GM23248 (cell line): ENCODE data around the gene MRPL20. TPM values are rescaled to one million over a fixed set of nuclear protein-coding genes. Genes with fewer than 3 reads are reported as not detected.

Source experiments
- DNase-seq: peaks from one replicate; pipeline ENCODE4 v3.0.0-alpha.2; 2015
- H2AFZ ChIP-seq: fragments of 200-600 bp; sonication (generic); 2 replicates; pipeline ENCODE4 v1.6.1; 2016; ENCODE audit warnings: antibody characterized with exemption
- H3F3A ChIP-seq: fragments of 200-600 bp; sonication (generic); 2 replicates; pipeline ENCODE4 v1.6.1; 2016; ENCODE audit warnings: mild to moderate bottlenecking, antibody characterized with exemption, mixed run types; ENCODE audit not compliant: insufficient read depth
- H3K27ac ChIP-seq: fragments of 200-600 bp; sonication (generic); 2 replicates; pipeline ENCODE4 v1.5.1; 2016; ENCODE audit warnings: mild to moderate bottlenecking
- H3K27me3 ChIP-seq: fragments of 200-600 bp; sonication (generic); replicated peaks from 2 replicates; pipeline ENCODE4 v1.6.1; 2016; ENCODE audit warnings: mild to moderate bottlenecking; ENCODE audit not compliant: insufficient read depth
- H3K36me3 ChIP-seq: fragments of 200-600 bp; sonication (generic); 2 replicates; pipeline ENCODE4 v1.6.1; 2016; ENCODE audit warnings: low read depth, mild to moderate bottlenecking
- H3K4me1 ChIP-seq: fragments of 200-600 bp; sonication (generic); 2 replicates; pipeline ENCODE4 v1.6.1; 2016; ENCODE audit warnings: mild to moderate bottlenecking; ENCODE audit not compliant: insufficient read depth
- H3K4me2 ChIP-seq: fragments of 200-600 bp; sonication (generic); one replicate; pipeline ENCODE4 v1.6.1; 2016; ENCODE audit warnings: mild to moderate bottlenecking; ENCODE audit not compliant: unreplicated experiment
- H3K4me3 ChIP-seq: fragments of 200-600 bp; sonication (generic); 2 replicates; pipeline ENCODE4 v1.5.1; 2016; ENCODE audit warnings: mild to moderate bottlenecking
- H3K79me2 ChIP-seq: fragments of 200-600 bp; sonication (generic); 2 replicates; pipeline ENCODE4 v1.6.1; 2016; ENCODE audit warnings: mild to moderate bottlenecking; ENCODE audit not compliant: insufficient read depth
- H3K9ac ChIP-seq: fragments of 200-600 bp; sonication (generic); 2 replicates; pipeline ENCODE4 v1.6.1; 2016; ENCODE audit warnings: mild to moderate bottlenecking
- H3K9me2 ChIP-seq: fragments of 200-600 bp; sonication (generic); 2 replicates; pipeline ENCODE4 v1.6.1; 2016; ENCODE audit warnings: mixed run types, mild to moderate bottlenecking, moderate library complexity; ENCODE audit not compliant: insufficient read depth
- H3K9me3 ChIP-seq: fragments of 200-600 bp; sonication (generic); one replicate; pipeline ENCODE4 v1.6.1; 2017; ENCODE audit warnings: low read depth
- H4K20me1 ChIP-seq: fragments of 200-600 bp; sonication (generic); 2 replicates; pipeline ENCODE4 v1.6.0; 2016; ENCODE audit not compliant: insufficient read depth
- EZH2 ChIP-seq: fragments of 200-600 bp; sonication (generic); IDR thresholded peaks from 2 replicates; pipeline ENCODE4 v1.6.1; 2018; ENCODE audit warnings: antibody characterized with exemption, mild to moderate bottlenecking; ENCODE audit not compliant: insufficient read depth, poor library complexity, severe bottlenecking
- EZH2phosphoT487 ChIP-seq: fragments of 200-600 bp; sonication (generic); IDR thresholded peaks from 2 replicates; pipeline ENCODE4 v1.6.1; 2018; ENCODE audit warnings: antibody characterized with exemption, moderate library complexity, mild to moderate bottlenecking, low read depth; ENCODE audit not compliant: insufficient read depth
- WGBS, 2 experiments: methylation state at CpG; one replicate each; pipeline ENCODE4 v1.1.6; 2015 to 2017; ENCODE audit warnings: low lambda C conversion rate in 2 of 2, low coverage in 1 of 2; ENCODE audit errors: missing lambda C conversion rate in 2 of 2; 5-methylcytosine and 5-hydroxymethylcytosine counted together
- in situ Hi-C: fragments of 300-500 bp; cut with MboI; formaldehyde crosslinking; loops from 2 replicates; pipeline ENCODE4 v1.15.0; 2020
- polyA plus RNA-seq: library from polyadenylated mRNA; unstranded; fragments of >200 nt; fragmentation: Nextera tagmentation; extraction: Ambion mirVana; gene quantifications from 2 replicates; pipeline ENCODE4 v1.2.1, GENCODE V29; 2016
- total RNA-seq: library from RNA; depleted of rRNA; stranded (reverse); fragments of >200 nt; shearing (Covaris generic); gene quantifications from 2 replicates; pipeline ENCODE4 v1.2.3, GENCODE V29; 2014

The MRPL20 gene
- total and polyA plus RNA-seq, 2 experiments from 2014 or later, result 88.9 to 181 TPM

GRCh38 chr1:1438531-1439381 is 31.7 kb upstream of the MRPL20 start:
- no peak overlapping the region for H3K4me3 ChIP-seq

GRCh38 chr1:1437904-1438376 is 30.8 kb upstream of the MRPL20 start:
- Histone ChIP-seq H3K9me3 (no peaks in the 10 kb centered on the region), H4K20me1 (no peaks in the 10 kb centered on the region), H3K4me3 (no peak overlapping the region), H3K4me1 (no peaks in the 10 kb centered on the region), H3K79me2 (no peaks in the 10 kb centered on the region), H3K4me2 (no peak overlapping the region), H3K36me3 (no peaks in the 10 kb centered on the region), H2AFZ (no peak overlapping the region), H3K9ac (no peak overlapping the region), H3K27me3 (no peaks in the 10 kb centered on the region), H3K27ac (no peak overlapping the region), H3K9me2 (no peaks in the 10 kb centered on the region), H3F3A (no peaks in the 10 kb centered on the region)
- in situ Hi-C loops, result no loop called here
- TF ChIP-seq EZH2 (no peak), EZH2phosphoT487 (no peak)
- DNase-seq, result peak; percentile 20
- WGBS, 2 experiments, result 71 to 74% methylated on average over 9 to 11 of the region's 11 CpGs

More at GRCh38 chr1:1438531-1439381, 31.7 kb upstream of the MRPL20 start:
- Histone ChIP-seq H3K4me2 (no peak overlapping the region), H3K9me3 (no peaks in the 10 kb centered on the region), H3F3A (no peaks in the 10 kb centered on the region), H4K20me1 (no peaks in the 10 kb centered on the region), H3K9ac (no peak overlapping the region), H2AFZ (no peak overlapping the region), H3K4me1 (no peaks in the 10 kb centered on the region), H3K27ac (no peak overlapping the region), H3K27me3 (no peaks in the 10 kb centered on the region), H3K79me2 (no peaks in the 10 kb centered on the region), H3K36me3 (no peaks in the 10 kb centered on the region), H3K9me2 (no peaks in the 10 kb centered on the region)
- WGBS, 2 experiments, result 87 to 89% methylated on average over 38 of the region's 45 CpGs
- DNase-seq, result no peak
- TF ChIP-seq EZH2 (no peak), EZH2phosphoT487 (no peak)
- in situ Hi-C loops, result no loop called here

- Histone ChIP-seq H4K20me1 (no peaks in the 10 kb centered on the region), H3K36me3 (no peaks in the 10 kb centered on the region), H2AFZ (no peak overlapping the region), H3K4me2 (no peak overlapping the region), H3K27ac (no peak overlapping the region), H3K4me1 (no peaks in the 10 kb centered on the region), H3K4me3 (no peak overlapping the region), H3K9ac (no peak overlapping the region), H3K9me2 (no peaks in the 10 kb centered on the region), H3K79me2 (no peaks in the 10 kb centered on the region), H3K9me3 (no peaks in the 10 kb centered on the region), H3F3A (no peaks in the 10 kb centered on the region), H3K27me3 (no peaks in the 10 kb centered on the region)
- no peak for TF ChIP-seq EZH2
- TF ChIP-seq EZH2phosphoT487, result no peak
- WGBS, 2 experiments, result 63 to 75% methylated on average over 25 to 30 of the region's 31 CpGs
- in situ Hi-C loops, result no loop called here
- DNase-seq, result no peak
These were observed 30.2 kb upstream of the MRPL20 start for GRCh38 chr1:1437033-1437903.

GRCh38 chr1:1436630-1437032 is 29.5 kb upstream of the MRPL20 start:
- Histone ChIP-seq H3K9ac (no peak overlapping the region), H3K9me3 (no peaks in the 10 kb centered on the region), H3K4me1 (no peaks in the 10 kb centered on the region), H3K9me2 (no peaks in the 10 kb centered on the region), H3F3A (no peaks in the 10 kb centered on the region), H3K27me3 (no peaks in the 10 kb centered on the region), H3K79me2 (no peaks in the 10 kb centered on the region), H3K4me2 (no peak overlapping the region), H3K27ac (no peak overlapping the region), H4K20me1 (no peaks in the 10 kb centered on the region), H3K36me3 (no peaks in the 10 kb centered on the region), H2AFZ (no peak overlapping the region), H3K4me3 (no peak overlapping the region)
- in situ Hi-C loops, result no loop called here
- TF ChIP-seq EZH2phosphoT487 (no peak), EZH2 (no peak)
- WGBS, 2 experiments, result 89 to 93% methylated on average over 2 to 6 of the region's 7 CpGs
- no peak for DNase-seq
